Stimulated activated CD8-positive, alpha-beta memory T cell treated with anti-CD3 and anti-CD28 coated beads, Interleukin-4, amount 100 ng/mL, for 48 hours (primary cell): ENCODE results near the gene LRRC56.

Experiments used
- DNase-seq: peaks from one replicate; pipeline ENCODE4 v3.0.0-alpha.2; 2020

LRRC56 gene

GRCh38 chr11:536841-537621 is at the start of gene LRRC56:
LRRC56 (plus strand) TSS chr11:537527; CDS start chr11:540685, 3,158 bp downstream.
- peak; percentile 95 for DNase-seq

DNA sequence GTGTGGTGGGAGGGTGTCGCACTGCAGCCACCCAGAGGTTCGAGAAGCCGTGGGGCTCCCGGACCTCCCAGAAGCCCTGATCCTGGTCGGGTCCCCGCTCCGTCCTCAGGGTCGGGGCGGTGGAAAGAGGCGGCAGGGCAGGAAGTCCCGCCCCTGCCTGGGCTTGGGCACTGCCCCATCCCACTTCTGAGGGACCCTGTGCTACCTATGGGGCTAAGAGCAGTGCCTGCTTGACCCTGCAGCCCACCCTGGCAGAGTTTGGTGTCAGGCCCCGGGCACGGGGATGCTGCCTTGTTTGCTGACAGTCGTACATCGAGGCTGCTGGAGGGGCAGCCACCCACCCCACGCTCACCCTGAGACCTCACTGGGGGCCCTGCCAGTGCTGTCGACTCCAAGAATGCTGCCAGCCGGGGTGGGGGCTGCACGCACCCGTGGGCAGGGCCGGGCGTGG is 49.7 kb upstream of the LRRC56 start:
- DNase-seq: no peak

GRCh38 chr11:488062-488461 is 49.3 kb upstream of the LRRC56 start:
- no peak for DNase-seq

- no peak for DNase-seq
Measured at GRCh38 chr11:488579-488978, 48.7 kb upstream of the LRRC56 start.

GRCh38 chr11:488992-489391 is 48.3 kb upstream of the LRRC56 start:
- DNase-seq: no peak

GRCh38 chr11:489610-490185 is 47.6 kb upstream of the LRRC56 start:
- no peak for DNase-seq

- DNase-seq: no peak
Measured at GRCh38 chr11:490186-490929, 47.0 kb upstream of the LRRC56 start.

- no peak for DNase-seq
Measured at GRCh38 chr11:490930-491260, 46.4 kb upstream of the LRRC56 start.

DNA sequence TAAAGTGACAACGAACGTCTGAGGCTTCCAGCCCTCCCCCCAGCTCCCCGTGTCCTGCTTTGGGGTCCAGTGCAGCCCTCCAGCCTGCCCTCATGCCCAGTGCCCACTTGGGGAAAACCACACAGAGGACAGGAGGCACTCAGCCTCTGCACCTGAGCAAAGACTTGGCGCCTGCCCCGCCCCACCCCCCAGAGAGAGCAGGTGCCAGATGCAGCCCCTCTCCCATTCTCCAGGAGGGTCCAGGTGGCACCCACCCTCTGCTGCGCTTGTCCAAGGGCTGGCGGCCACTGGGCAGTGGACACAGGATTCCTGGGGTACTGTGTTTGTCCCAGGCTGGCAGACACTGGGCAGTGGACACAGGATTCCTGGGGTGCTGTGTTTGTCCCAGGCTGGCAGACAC is 46.0 kb upstream of the LRRC56 start:
- no peak for DNase-seq

GRCh38 chr11:492427-493226 is 44.7 kb upstream of the LRRC56 start:
- no peak for DNase-seq

- no peak for DNase-seq
Measured at GRCh38 chr11:494761-495536, 42.4 kb upstream of the LRRC56 start.

DNA sequence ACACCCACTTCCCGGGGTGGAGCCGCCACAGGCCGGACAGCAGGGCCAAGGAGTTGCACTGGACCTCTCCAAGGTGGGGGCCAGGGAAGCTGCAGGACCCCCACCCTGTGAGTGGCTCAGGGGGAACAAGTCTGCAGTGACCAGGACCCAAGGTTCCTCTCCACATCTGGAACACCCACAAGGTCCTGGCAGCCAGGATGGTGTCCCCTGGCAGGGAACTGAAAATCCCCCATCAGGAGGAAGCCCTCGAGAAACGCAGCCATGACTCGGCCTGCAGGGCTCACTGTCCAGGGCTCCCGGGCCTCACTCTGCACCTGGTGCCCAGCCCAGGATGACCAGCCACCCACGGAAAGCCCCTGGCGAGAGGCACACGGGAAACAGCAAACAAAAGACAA is 41.8 kb upstream of the LRRC56 start:
- no peak for DNase-seq

DNA sequence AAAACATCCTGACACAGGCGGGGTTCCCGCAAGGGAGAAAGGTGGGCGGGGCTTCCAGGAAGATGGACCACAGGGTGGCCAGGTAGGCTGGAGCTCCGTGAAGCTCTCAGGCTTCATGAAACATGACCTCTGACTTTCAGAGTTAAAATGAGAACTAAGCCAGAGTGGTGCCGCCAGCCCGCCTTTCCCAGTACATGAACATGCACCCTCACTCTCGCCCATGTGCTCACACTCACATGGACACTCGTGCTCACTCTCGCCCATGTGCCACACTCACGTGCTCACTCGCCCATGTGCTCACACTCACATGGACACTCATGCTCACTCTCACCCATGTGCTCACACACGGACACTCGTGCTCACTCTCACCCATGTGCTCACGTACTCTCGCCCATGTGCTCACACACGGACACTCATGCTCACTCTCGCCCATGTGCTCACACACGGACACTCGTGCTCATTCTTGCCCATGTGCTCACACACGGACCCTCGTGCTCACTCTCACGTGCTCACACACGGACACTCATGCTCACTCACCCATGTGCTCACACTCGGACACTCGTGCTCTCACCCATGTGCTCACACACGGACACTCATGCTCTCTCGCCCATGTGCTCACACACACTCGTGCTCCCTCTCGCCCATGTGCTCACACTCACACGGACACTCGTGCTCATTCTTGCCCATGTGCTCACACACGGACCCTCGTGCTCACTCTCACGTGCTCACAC is 40.3 kb upstream of the LRRC56 start:
- no peak for DNase-seq

DNA sequence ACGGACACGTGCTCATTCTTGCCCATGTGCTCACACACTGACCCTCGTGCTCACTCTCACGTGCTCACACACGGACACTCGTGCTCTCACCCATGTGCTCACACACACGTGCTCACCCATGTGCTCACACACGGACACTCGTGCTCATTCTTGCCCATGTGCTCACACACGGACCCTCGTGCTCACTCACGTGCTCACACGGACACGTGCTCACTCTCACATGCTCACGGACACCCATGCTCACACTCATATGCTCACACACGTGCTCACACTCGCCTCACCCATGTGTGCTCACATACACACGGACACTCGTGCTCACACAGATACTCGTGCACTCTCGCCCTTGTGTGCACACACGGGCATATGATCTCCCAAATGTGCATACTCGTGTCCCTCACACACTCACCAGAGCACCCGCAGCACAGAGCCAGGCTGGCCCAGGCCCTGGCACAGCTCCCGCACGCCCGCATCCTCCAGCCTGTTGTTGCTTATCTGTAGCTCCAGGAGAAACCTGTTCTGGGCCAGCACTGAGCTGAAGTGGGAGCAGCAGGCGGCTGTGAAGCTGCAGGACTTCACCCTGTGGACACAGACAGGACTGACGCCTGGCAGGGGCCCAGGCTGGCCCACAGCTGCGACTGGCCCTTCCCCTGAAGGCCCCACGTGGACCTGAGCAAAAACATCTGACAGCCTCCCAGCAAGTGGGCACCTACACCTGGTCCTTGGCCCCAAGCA is 39.6 kb upstream of the LRRC56 start:
- no peak for DNase-seq

DNA sequence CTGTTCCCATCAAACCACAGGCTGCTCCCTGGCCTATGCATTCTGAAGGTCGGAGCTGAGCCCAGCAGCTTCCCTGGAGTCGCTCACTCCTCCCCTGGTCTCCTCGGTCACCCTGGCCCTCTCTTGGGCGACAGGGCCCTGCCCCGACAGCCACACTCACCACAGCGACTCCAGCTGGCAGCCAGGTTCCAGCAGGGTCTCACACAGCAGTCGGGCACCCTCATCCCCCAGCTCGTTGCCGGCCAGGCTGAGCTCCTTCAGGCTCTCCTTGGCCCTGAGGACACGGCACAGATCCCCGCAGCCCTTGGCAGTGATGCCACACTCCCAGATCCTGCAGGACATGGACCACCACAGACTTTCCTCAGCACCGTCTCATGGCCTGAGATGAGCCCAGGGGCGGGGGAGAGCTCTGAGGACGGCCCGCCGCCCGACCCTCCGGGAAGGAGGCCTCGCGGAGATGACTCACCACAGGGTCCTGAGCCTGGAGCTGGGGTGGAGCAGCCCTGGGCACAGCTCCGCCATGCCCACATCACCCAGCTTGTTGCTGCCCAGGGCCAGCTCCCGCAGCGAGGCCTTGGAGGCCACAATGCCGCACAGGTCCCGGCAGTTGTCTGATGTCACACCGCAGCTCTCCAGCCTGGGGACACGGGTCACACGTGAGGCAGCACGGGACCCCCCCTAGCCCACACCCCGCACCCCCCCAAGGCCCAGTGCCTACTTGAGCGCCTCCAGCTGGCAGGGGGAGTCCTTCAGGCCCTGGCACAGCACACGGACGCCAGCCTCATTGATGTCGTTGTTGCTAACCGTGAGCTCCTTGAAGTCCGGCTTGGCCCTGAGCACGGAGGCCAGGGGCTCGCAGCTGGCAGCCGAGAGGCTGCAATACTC is 38.8 kb upstream of the LRRC56 start:
- DNase-seq: no peak

DNA sequence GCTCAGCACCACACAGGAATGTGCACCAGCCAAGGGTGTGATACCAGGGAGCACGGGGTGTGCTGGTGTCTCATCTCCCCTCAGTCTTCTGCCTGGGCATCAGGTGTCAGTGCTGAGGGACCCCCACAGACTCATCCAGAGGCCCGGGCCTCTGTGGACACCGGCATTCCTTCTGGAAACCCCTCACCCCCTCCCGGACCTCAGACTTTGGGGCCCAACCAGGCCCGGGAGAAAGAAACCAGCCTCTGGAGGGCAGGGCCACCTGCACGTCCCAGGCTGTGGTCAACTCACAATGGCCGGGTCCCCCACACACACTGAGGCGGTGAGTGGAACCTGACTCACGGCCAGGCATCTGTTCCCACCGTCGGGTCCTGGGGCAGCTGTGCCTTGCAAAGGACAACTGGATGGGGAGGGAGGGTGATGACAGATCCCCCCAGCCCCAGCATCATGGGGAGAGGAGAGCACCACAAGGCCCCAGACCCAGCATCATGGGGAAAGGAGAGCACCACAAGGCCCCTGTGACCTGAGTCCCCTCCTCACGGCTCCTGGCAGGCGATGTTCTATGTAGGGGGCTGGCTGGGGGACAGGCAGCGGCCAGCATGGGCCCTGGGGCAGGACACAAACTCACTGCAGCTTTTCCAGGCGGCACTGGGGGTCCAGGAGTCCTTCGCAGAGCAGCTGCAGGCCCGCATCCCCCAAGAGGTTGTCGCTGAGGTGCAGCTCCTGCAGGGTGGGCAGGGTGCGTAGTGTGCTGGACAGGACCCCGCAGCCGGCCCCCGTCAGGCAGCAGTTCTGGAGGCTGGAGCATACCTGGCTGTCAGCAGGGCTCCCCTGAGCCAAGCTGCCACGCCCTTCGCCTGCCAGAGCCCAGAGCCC is 37.9 kb upstream of the LRRC56 start:
- DNase-seq: no peak

DNA sequence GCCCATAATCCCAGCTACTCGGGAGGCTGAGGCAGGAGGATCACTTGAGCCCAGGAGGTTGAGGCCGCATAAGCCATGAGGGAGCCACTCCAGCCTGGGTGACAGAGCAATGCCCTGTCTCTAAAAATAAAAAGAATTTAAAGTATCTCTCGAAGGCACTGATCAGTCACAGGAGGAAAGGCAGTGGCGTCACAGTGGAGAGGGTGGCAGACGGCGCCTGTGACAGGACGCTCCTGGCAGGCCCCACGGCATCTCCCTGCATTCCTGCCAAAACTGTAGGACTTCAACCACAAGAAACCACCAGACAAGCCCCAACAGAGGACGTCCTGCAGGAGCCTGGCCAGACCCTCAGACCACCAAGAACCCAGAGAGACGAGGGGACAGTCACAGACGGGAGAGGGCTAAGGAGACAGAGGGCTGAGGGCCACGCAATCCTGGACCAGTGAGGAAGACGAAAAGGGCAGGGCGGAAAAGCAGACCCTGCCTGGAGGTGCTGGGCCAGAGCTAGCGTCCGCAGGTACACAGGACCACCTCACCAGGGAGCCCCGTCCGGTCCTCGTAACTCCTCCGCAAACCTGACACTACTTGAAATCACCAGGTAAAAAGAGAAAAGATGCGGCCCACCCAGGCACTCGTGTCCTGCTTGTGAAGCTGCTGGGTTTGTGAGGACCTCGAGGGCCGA is 36.2 kb upstream of the LRRC56 start:
- no peak for DNase-seq

DNA sequence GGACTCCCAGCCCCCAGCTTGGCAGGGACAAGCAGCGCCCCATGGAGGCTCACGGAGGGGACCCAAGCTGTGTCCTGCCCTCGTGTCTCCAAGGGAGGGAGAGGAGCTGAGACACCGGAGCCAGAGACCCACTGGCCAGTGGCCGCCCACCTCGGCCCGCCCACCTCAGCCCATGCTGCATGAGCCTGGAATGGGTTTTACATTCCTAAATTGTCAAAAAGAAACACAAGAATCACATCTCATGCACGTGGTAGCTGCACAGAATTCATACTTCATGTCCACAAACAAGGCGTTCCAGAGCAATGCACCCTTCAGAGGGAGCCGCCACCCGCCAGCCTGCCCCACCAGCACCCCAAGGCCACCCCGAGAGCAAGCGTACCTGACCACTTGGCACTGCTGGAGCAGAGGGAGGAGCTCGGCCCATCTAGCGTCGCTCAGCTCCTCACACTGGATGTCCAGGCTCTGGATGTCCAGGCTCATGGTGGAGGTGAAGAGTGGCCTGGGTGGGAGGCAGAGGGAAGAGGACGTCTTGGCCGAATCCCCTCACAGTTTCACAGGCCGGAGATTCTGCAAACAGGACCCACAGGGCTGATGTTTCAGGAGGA is 35.5 kb upstream of the LRRC56 start:
- no peak for DNase-seq
